Type B pancreatic cell (in vitro differentiated cells): ENCODE data around the gene INSR. TPM values are rescaled to one million over a fixed set of nuclear protein-coding genes. Genes with fewer than 3 reads are reported as not detected.

Experiments
- DNase-seq: peaks from one replicate; pipeline ENCODE4 v3.0.0; 2021; ENCODE audit warnings: mixed read lengths; ENCODE audit not compliant: unreplicated experiment; ENCODE audit errors: extremely low spot score
- H3K27ac Mint-ChIP-seq: 2 replicates; pipeline ENCODE4 v1.8.0; 2021; ENCODE audit warnings: mild to moderate bottlenecking, mixed read lengths
- H3K27me3 Mint-ChIP-seq: 2 replicates; pipeline ENCODE4 v1.8.0; 2021; ENCODE audit warnings: mixed read lengths
- H3K36me3 Mint-ChIP-seq: 2 replicates; pipeline ENCODE4 v1.8.0; 2021; ENCODE audit warnings: mixed read lengths
- H3K4me1 Mint-ChIP-seq: one replicate; pipeline ENCODE4 v1.8.0; 2021; ENCODE audit warnings: mixed read lengths; ENCODE audit not compliant: unreplicated experiment
- H3K4me3 Mint-ChIP-seq: 2 replicates; pipeline ENCODE4 v1.8.0; 2021; ENCODE audit warnings: mild to moderate bottlenecking, mixed read lengths
- H3K9me3 Mint-ChIP-seq: 2 replicates; pipeline ENCODE4 v1.8.0; 2021; ENCODE audit warnings: mixed read lengths
- CTCF ChIP-seq: fragments of 200-600 bp; sonication (generic); conservative IDR thresholded peaks from 2 replicates; pipeline ENCODE4 v1.5.0; 2021; ENCODE audit warnings: antibody characterized with exemption, mild to moderate bottlenecking
- total RNA-seq: library from RNA; stranded (reverse); gene quantifications from 2 replicates; pipeline ENCODE4 v1.2.1, GENCODE V29; 2021; ENCODE audit warnings: low replicate concordance

INSR gene
- total RNA-seq, 1 donor from 2014 or later = 33.7 TPM

DNA sequence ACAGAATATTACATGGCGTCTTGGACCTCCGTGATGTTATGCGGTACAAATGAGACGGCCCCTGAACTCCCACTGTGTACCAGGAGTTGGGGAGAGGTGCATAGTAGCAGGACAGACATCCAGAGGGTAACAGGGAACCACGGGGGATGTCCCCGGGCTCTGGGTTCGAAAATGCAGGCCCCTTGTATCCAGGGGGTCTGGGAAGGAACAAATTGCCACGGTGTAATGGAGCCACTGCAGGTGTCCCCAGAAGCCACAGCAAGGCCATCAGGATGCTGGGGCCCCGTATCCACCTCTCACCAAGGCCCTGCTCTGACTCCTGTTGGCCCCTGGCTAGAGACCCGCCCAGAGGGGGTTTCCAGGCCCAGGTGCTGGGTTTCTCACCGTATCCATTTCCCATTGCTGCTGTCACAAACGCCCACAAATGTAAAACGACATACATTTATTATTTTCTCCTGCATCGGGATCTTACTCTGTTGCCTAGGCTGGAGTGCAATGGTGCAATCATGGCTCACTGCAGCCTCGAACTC lies 77.8 kb downstream of the INSR start:
- no peak overlapping the region for H3K4me3 Mint-ChIP-seq
- no peak for DNase-seq
- H3K27ac Mint-ChIP-seq = peak overlapping the region; percentile 23
- TF ChIP-seq CTCF = no peak
- H3K27me3 Mint-ChIP-seq = no peaks in the 10 kb centered on the region
- H3K36me3 Mint-ChIP-seq = peaks cover 3% of the 10 kb centered on the region
- H3K4me1 Mint-ChIP-seq = peaks cover 14% of the 10 kb centered on the region
- no peaks in the 10 kb centered on the region for H3K9me3 Mint-ChIP-seq

- DNase-seq = no peak
- Mint-ChIP-seq H3K36me3 (peaks cover 3% of the 10 kb centered on the region), H3K9me3 (no peaks in the 10 kb centered on the region), H3K27me3 (no peaks in the 10 kb centered on the region), H3K4me3 (no peak overlapping the region), H3K4me1 (peaks cover 18% of the 10 kb centered on the region), H3K27ac (peak overlapping the region; percentile 51)
- no peak for TF ChIP-seq CTCF
Observed at GRCh38 chr19:7215176-7215575, 79.0 kb downstream of the INSR start.

- H3K36me3 Mint-ChIP-seq = peaks cover 3% of the 10 kb centered on the region
- DNase-seq = no peak
- no peaks in the 10 kb centered on the region for H3K27me3 Mint-ChIP-seq
- no peaks in the 10 kb centered on the region for H3K9me3 Mint-ChIP-seq
- TF ChIP-seq CTCF = no peak
- no peak overlapping the region for H3K4me3 Mint-ChIP-seq
- peaks cover 18% of the 10 kb centered on the region for H3K4me1 Mint-ChIP-seq
- peak overlapping the region; percentile 96 for H3K27ac Mint-ChIP-seq
Observed at GRCh38 chr19:7214324-7215089, 79.7 kb downstream of the INSR start.

GRCh38 chr19:7213628-7214323 lies 80.4 kb downstream of the INSR start:
- Mint-ChIP-seq H3K27me3 (no peaks in the 10 kb centered on the region), H3K36me3 (peaks cover 3% of the 10 kb centered on the region), H3K9me3 (no peaks in the 10 kb centered on the region), H3K27ac (peak overlapping the region; percentile 96), H3K4me1 (peaks cover 18% of the 10 kb centered on the region), H3K4me3 (peak overlapping the region; percentile 73)
- no peak for DNase-seq
- TF ChIP-seq CTCF = no peak

- Mint-ChIP-seq H3K27ac (peak overlapping the region; percentile 82), H3K4me1 (peaks cover 29% of the 10 kb centered on the region), H3K9me3 (no peaks in the 10 kb centered on the region), H3K36me3 (peaks cover 3% of the 10 kb centered on the region), H3K4me3 (peak overlapping the region; percentile 68), H3K27me3 (no peaks in the 10 kb centered on the region)
- no peak for DNase-seq
- TF ChIP-seq CTCF = no peak
Observed at GRCh38 chr19:7211191-7211951, 82.8 kb downstream of the INSR start.
